GM21381 (cell line): Measurements from ENCODE around the gene TCOF1.

Source experiments
- ATAC-seq: cut with Tn5 transposase; IDR thresholded peaks from one replicate; pipeline ENCODE4 v1.9.1; 2021; ENCODE audit warnings: mild to moderate bottlenecking, moderate library complexity; ENCODE audit not compliant: unreplicated experiment

TCOF1 gene

DNA sequence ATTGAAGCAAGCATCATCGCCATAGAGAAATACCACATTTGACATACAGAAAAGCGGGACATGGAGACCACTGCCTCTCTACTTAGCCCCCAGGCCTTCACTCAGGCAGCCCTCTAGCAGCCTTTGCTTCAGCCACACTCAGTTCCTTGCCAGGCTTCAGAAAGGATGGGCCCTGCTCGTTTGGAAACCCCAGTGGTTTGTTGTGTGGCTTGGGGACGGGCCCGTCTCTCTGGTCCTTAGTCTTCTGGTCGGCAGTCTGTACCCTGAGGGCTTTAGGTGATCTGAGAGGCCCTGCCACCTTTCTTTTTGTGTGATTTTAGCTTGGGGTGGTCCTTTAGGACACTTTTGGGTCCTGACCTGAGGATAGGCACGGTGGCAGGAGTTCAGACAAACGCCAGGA lies 33.7 kb upstream of the TCOF1 start:
- ATAC-seq: no peak

GRCh38 chr5:150325426-150325825 lies 32.1 kb upstream of the TCOF1 start:
- ATAC-seq: no peak

GRCh38 chr5:150326707-150327106 lies 30.8 kb upstream of the TCOF1 start:
- no peak for ATAC-seq

GRCh38 chr5:150327139-150327538 lies 30.4 kb upstream of the TCOF1 start:
- no peak for ATAC-seq

DNA sequence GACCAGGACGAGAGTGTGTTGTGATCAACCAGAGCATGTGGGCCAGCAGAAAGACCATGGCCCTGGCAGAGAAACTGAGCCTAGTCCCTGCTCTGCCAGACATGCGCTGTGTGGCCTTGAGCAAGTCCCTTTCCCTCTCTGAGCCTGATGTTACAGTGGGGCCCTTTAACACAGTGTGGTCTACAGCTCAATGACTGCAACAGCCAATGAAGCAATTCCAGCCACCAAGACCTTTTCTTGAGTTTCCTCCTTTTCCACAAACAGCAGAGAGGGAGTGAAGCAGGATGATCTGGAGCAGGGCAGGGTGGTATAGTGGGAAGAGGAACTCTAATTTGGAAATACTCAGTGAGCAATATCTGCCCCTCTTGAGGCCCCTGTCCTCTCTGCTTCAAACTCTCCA lies 29.0 kb upstream of the TCOF1 start:
- ATAC-seq: no peak

DNA sequence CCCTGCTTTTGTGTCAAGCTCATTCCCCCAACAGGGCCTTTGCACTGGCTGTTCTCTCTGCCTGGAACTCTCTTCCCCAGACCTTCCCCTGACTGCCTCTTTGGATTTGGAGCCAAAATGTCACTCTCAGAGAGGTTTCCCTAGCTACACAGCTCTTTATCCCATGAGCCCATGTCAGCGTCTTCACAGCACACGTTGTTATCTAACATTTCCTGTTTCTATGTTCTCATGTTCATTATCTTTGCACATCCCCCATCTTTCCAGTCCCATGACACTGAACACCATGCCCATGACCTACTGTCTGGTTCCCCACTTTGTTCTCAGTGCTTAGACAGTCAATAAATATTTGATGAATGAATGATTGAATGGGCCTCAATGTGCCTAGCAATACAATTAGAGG lies 28.5 kb upstream of the TCOF1 start:
- no peak for ATAC-seq

DNA sequence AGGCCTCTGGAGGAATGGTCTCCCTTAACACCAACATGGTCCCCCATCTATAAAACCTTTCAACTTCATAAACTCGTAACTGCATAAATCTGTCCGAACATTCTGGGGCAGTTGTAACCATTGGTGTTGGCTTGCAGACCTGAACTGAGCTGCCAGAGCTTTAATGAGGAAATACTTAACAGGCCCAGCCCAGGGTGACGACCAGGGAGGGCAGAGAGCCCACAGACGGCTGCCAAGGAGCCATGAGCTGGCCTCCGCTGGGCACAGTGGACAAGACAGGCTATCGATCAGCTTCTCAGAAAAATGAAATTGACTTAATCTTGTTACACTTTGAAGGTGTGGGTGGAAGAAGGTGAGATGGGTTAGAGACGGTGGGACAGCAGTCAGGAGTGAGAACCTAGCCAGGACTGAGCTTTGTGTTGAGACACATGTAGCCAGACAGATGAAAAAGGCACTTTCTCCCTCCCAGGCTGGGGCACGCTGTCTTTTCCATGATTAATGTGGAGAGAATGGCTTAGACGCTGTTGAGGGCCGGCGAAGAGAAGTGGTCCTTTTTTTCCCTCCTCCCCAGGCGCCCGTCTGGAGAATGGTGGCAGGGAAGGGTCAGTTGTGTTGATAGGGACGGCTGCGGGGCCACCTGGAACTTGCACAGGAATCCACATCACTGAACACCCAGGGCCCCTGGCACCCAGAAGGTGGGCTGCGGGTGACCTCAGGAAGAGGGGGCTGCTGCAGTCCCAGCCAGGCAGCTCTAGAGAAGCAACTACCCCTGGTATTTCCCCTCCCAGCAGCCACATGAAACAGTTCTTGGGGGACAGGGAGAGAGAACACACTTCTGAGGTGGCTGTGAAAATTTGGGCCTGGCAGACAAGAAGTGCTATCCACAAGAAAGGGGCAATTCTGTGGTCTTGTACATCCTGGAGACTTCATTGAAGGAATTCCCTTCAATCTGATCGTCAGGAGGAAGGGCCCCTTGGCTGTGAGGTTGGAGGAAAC lies 27.3 kb upstream of the TCOF1 start:
- no peak for ATAC-seq

GRCh38 chr5:150333400-150333799 lies 24.1 kb upstream of the TCOF1 start:
- ATAC-seq: no peak

- ATAC-seq: no peak
Observed at GRCh38 chr5:150335778-150336177, 21.7 kb upstream of the TCOF1 start.

- ATAC-seq: no peak
Observed at GRCh38 chr5:150338546-150338945, 19.0 kb upstream of the TCOF1 start.

DNA sequence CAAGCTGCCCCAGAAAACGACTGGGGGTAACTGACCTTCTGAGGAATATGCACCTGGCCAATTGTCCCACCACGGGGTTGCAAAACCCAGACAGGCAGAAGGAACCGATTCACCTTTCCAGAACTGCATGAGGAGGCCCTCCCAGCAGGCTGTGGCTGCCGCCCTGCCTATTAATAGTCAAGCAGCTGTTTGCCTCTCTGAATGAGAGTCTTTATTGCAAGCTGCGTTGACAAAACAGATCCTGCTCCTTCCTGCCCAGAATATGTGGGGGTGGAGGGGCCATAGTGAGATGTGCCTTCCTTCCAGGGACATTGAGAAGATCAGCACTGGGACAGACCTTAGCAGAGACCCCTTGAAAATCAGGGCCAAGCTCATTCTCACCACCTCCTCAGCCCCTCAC lies 18.3 kb upstream of the TCOF1 start:
- ATAC-seq: no peak

GRCh38 chr5:150339841-150340240 lies 17.7 kb upstream of the TCOF1 start:
- no peak for ATAC-seq

GRCh38 chr5:150340614-150341255 lies 16.8 kb upstream of the TCOF1 start:
- ATAC-seq: no peak

- ATAC-seq: no peak
Observed at GRCh38 chr5:150341331-150341730, 16.2 kb upstream of the TCOF1 start.

- no peak for ATAC-seq
Observed at GRCh38 chr5:150341989-150342388, 15.5 kb upstream of the TCOF1 start.

DNA sequence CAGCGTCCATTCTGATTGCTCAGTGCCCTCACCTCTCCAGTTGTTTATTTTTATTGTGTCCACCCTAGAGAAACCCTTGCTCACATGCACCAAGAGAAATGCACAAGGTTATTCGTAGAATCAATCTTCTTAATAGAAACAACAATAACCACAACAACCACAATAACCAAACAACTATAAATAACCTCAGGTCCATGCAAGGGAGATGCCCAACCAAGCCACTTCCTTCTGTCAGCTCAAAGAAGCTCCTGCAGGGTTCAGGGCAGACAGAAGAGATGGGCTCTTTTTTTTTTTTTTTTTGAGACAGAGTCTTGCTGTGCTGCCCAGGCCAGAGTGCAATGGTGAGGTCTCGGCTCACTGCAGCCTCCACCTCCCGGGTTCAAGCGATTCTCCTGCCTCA lies 14.9 kb upstream of the TCOF1 start:
- no peak for ATAC-seq

DNA sequence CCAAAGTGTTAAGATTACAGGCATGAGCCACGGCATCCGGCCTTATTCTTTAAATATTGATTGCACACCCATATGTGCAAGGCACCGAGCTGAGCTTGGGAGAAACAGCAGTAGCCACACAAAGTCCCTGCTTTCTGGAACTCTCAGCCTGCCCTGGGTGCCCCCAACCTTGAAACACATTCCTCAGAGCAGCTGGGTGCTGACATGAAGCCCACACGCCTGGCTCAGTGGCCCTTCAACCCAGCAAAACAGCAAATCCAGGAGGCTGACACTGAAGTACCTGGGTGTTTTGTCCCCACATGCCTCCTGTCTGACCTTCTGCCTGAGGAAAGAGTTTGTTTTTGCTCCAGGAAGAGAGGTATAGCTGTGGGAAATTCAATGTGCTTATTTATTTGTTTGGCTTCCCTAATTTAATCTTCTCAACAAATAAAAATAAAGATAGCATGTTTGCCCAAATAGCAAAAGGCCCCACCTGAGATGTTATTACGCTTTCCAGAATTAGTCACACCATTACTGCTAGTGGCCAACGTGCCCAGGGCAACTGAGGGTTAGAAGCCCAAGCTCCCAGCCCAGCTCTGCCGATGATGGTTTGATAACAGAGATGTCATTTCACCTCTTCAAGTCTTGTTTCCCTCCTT lies 13.4 kb upstream of the TCOF1 start:
- no peak for ATAC-seq

DNA sequence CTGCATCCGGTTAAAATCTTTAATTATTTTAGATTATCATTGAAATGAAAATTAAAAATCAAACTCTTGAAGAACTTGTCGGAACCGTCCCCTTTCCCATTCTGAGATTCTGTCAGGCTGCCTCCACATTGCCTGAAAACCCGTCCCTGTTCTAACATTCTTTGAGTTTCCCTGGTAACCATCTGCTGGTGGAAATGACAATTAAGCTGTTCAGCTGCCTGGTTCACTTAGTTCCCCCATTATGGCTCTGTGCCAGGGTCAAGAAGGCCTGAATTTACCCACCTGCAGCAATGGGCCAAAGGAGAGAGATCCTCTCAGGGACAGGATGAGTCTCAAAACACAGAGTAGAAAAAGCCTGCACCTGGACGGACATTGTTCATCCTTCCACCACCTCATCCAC lies 11.8 kb upstream of the TCOF1 start:
- ATAC-seq: no peak

- ATAC-seq: no peak
Observed at GRCh38 chr5:150346592-150346991, 10.9 kb upstream of the TCOF1 start.

- ATAC-seq: no peak
Observed at GRCh38 chr5:150347003-150347402, 10.5 kb upstream of the TCOF1 start.

DNA sequence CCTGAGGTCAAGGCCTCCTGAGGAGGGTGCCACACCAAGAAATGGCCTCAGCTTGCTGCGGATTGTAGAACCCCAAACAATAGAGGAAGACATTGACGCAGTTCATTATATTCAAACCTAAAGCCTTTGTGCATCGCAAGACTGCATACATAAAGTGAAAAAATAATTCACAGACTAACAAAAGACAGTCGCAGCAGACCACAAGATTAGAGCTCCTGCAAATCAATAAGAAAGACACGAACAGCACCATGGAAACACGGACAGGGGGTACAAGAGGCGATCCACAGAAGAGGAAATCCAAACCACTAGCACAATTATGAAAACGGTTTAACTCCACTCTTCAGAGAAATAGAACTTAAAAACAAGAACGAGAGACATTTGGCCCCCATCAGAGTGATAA lies 10.0 kb upstream of the TCOF1 start:
- ATAC-seq: no peak
